Measurements from ENCODE around the gene TRIM45. TPM values are rescaled to one million over a fixed set of nuclear protein-coding genes. Genes with fewer than 3 reads are reported as not detected.

TRIM45 gene
- total RNA-seq, 1 experiment from 2014 or later, result 11.7 TPM

GRCh38 chr1:117146575-117147340 lies 25.2 kb upstream of the TRIM45 start:
- Histone ChIP-seq H3K14ac (ENCODE audit: insufficient read depth, low read length) (no peak overlapping the region), H3K27ac (ENCODE audit: insufficient read length, low read depth, low read length) (no peak overlapping the region), H3K4me1 (ENCODE audit: insufficient read depth, low read length) (peaks cover 3% of the 10 kb centered on the region; the same call in 1 of the 2 replicates), H3K79me1 (ENCODE audit: insufficient read depth, low read depth, low read length, poor library complexity, severe bottlenecking) (no peaks in the 10 kb centered on the region), H3K27me3 (ENCODE audit: insufficient read depth, low read length) (no peaks in the 10 kb centered on the region), H2BK15ac (ENCODE audit: low read depth, low read length) (no peak overlapping the region), H3K18ac (ENCODE audit: insufficient read length, low read depth, low read length) (no peak overlapping the region), H3K79me2 (ENCODE audit: insufficient read depth, low read length) (no peaks in the 10 kb centered on the region), H3K9me3 (ENCODE audit: control insufficient read depth, low read depth, low read length) (no peaks in the 10 kb centered on the region), H3K4ac (ENCODE audit: low read depth, low read length) (no peak overlapping the region), H3K56ac (ENCODE audit: insufficient read length, low read depth, low read length) (no peak overlapping the region), H4K20me1 (ENCODE audit: control insufficient read depth, insufficient read depth, insufficient read length) (no peaks in the 10 kb centered on the region), H4K5ac (ENCODE audit: insufficient read length, low read depth, low read length) (no peak overlapping the region), H3K4me2 (ENCODE audit: insufficient read depth, insufficient read length, low read length) (no peak overlapping the region), H2BK12ac (ENCODE audit: insufficient read length, low read depth, low read length) (no peak overlapping the region), H2BK20ac (ENCODE audit: low read depth, low read length, poor library complexity, severe bottlenecking) (no peak overlapping the region), H3K23me2 (ENCODE audit: insufficient read length, low read depth, low read length, poor library complexity, severe bottlenecking) (no peaks in the 10 kb centered on the region), H4K91ac (ENCODE audit: insufficient read length, low read depth, low read length) (no peak overlapping the region), H2BK120ac (ENCODE audit: low read depth, low read length, poor library complexity, severe bottlenecking) (no peak overlapping the region), H3T11ph (ENCODE audit: low read length) (no peak overlapping the region), H4K8ac (replicated peaks; ENCODE audit: insufficient read length, low read depth, low read length) (no peak overlapping the region), H2AFZ (ENCODE audit: low read length) (no peak overlapping the region), H3K9ac (ENCODE audit: extremely low read depth, insufficient read length, low read length) (no peak overlapping the region), H2BK5ac (ENCODE audit: insufficient read length, low read length) (no peak overlapping the region), H2AK5ac (ENCODE audit: insufficient read length, low read length) (no peak overlapping the region), H3K23ac (ENCODE audit: insufficient read length, low read depth, low read length) (no peak overlapping the region)
- Mint-ChIP-seq H3K36me3 (ENCODE audit: insufficient read depth in 1 of 3, low read depth in 3 of 3) (peaks cover 5 to 12% (median 9%) of the 10 kb centered on the region in 3 experiments; a peak in 6 of 7 replicates), H3K27me3 (ENCODE audit: low read depth) (no peaks in the 10 kb centered on the region), H3K4me3 (no peak overlapping the region), H3K9me3 (peaks cover 6 to 7% of the 10 kb centered on the region in 2 experiments; a peak in 4 of 5 replicates), H3K27ac (no peak overlapping the region), H3K4me1 (peaks cover 21 to 24% of the 10 kb centered on the region in 2 experiments)
- no CpG with 5 or more reads among the region's 8 CpGs for WGBS (ENCODE audit: extremely low coverage, insufficient read length, low lambda C conversion rate)
- no peak for DNase-seq
- no peak for TF ChIP-seq CTCF (conservative IDR thresholded peaks at IDR 0.05)

Data from H9 (cell line).